Peyer's patch (tissue), 4 donors: Measurements from ENCODE around the gene NPR3.

Source experiments
- POLR2A ChIP-seq, 2 donors: fragments of 450-650 bp; IDR thresholded peaks; one replicate each; pipeline ENCODE4 v1.5.1; 2017; ENCODE audit warnings: antibody characterized with exemption in 2 of 2, mild to moderate bottlenecking in 2 of 2, moderate library complexity in 2 of 2
- TF ChIP-seq, protein P1 (sequence below), 6 experiments: fragments of 450-650 bp in 4 of 6; fragments of 200-600 bp in 2 of 6; sonication (generic) in 1 of 6; IDR thresholded peaks; one replicate each; pipeline ENCODE4 v1.5.1; 2017 to 2019; ENCODE audit warnings: antibody characterized with exemption in 6 of 6, mild to moderate bottlenecking in 3 of 6, moderate library complexity in 1 of 6

DNA sequence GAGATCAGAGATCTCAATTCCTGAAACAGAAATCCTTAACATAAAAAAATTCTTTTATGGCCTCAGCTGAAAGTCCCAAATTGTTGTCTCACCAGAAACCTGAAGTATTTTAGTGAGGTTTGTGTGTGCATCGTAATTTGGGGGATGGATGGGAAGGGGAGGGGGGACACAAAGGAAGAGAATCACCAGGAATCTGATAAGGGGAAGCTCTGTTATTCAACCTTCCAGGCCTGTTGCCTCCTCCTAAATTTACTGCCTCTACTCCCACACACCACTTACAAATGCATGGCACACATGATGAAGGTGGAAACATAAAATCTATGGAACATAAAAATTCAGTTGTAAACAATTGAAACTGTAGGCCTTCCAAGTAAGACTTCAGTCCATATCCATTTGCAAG is 97.7 kb downstream of the NPR3 start:
- TF ChIP-seq, protein P1, sequence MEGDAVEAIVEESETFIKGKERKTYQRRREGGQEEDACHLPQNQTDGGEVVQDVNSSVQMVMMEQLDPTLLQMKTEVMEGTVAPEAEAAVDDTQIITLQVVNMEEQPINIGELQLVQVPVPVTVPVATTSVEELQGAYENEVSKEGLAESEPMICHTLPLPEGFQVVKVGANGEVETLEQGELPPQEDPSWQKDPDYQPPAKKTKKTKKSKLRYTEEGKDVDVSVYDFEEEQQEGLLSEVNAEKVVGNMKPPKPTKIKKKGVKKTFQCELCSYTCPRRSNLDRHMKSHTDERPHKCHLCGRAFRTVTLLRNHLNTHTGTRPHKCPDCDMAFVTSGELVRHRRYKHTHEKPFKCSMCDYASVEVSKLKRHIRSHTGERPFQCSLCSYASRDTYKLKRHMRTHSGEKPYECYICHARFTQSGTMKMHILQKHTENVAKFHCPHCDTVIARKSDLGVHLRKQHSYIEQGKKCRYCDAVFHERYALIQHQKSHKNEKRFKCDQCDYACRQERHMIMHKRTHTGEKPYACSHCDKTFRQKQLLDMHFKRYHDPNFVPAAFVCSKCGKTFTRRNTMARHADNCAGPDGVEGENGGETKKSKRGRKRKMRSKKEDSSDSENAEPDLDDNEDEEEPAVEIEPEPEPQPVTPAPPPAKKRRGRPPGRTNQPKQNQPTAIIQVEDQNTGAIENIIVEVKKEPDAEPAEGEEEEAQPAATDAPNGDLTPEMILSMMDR (IDR thresholded peaks at IDR 0.05), result no peak
- no peak for TF ChIP-seq POLR2A (IDR thresholded peaks at IDR 0.05)
